ENCODE results near the gene RCL1. TPM values are rescaled to one million over a fixed set of nuclear protein-coding genes. Genes with fewer than 3 reads are reported as not detected.

The RCL1 gene
- polyA plus RNA-seq, 3 donors = 2.2 to 3.0 (median 3.0) TPM

- no peaks in the 10 kb centered on the region for H3K4me1 ChIP-seq (ENCODE audit: control insufficient read depth in 1 of 2, insufficient read depth in 2 of 2, low read length in 2 of 2)
- Mint-ChIP-seq H3K27ac (no peak overlapping the region), H3K27me3 (ENCODE audit: low read depth in 3 of 3) (no peaks in the 10 kb centered on the region), H3K4me3 (no peak overlapping the region), H3K36me3 (peaks cover 22 to 30% of the 10 kb centered on the region in 2 donors), H3K4me1 (peaks cover 5% of the 10 kb centered on the region), H3K9me3 (no peaks in the 10 kb centered on the region)
- H3K4me3 ChIP-seq (replicated peaks in 1 of 3; ENCODE audit: low read depth in 2 of 3, low read length in 3 of 3) = no peak overlapping the region
- H3K36me3 ChIP-seq (replicated peaks in 1 of 2; ENCODE audit: control insufficient read depth in 1 of 2, insufficient read depth in 2 of 2, low read length in 2 of 2) = peaks cover 0 to 6% of the 10 kb centered on the region in 2 donors
- no peak for DNase-seq
- no peak for TF ChIP-seq CTCF (IDR thresholded peaks at IDR 0.05)
- WGBS (ENCODE audit: insufficient coverage) = 98% methylated on average over 4 of the region's 5 CpGs
- no peak overlapping the region for H3K9ac ChIP-seq (ENCODE audit: insufficient read depth, low read length, poor library complexity, severe bottlenecking)
- H3K9me3 ChIP-seq (replicated peaks in 1 of 2; ENCODE audit: control insufficient read depth in 1 of 2, insufficient read depth in 1 of 2, low read length in 2 of 2) = no peaks in the 10 kb centered on the region
- H3K4me2 ChIP-seq (replicated peaks; ENCODE audit: extremely low read depth, low read length, poor library complexity, severe bottlenecking) = no peak overlapping the region
- H2AFZ ChIP-seq (ENCODE audit: insufficient read depth, low read depth, low read length, poor library complexity, severe bottlenecking) = no peak overlapping the region
- no peaks in the 10 kb centered on the region for H3K79me2 ChIP-seq (ENCODE audit: insufficient read depth, low read length)
- intact Hi-C loops (cut with micrococcal nuclease) = no loop called here
- H3K27me3 ChIP-seq (ENCODE audit: control insufficient read depth in 2 of 2, insufficient read depth in 2 of 2, low read length in 2 of 2) = no peaks in the 10 kb centered on the region
- H4K20me1 ChIP-seq (ENCODE audit: insufficient read depth, low read length) = no peaks in the 10 kb centered on the region
- no peak overlapping the region for H3K27ac ChIP-seq (ENCODE audit: low read depth in 1 of 2, low read length in 2 of 2)
Observed at GRCh38 chr9:4830699-4831098, 38.0 kb downstream of the RCL1 start.

GRCh38 chr9:4831119-4831518, 38.4 kb downstream of the RCL1 start:
- intact Hi-C loops (cut with micrococcal nuclease) = no loop called here
- no peak overlapping the region for H3K4me3 Mint-ChIP-seq
- TF ChIP-seq CTCF (IDR thresholded peaks at IDR 0.05) = no peak
- Histone ChIP-seq H3K4me3 (replicated peaks in 1 of 3; ENCODE audit: low read depth in 2 of 3, low read length in 3 of 3) (no peak overlapping the region), H3K4me1 (ENCODE audit: control insufficient read depth in 1 of 2, insufficient read depth in 2 of 2, low read length in 2 of 2) (no peaks in the 10 kb centered on the region), H4K20me1 (ENCODE audit: insufficient read depth, low read length) (no peaks in the 10 kb centered on the region), H3K79me2 (ENCODE audit: insufficient read depth, low read length) (no peaks in the 10 kb centered on the region), H3K9ac (ENCODE audit: insufficient read depth, low read length, poor library complexity, severe bottlenecking) (no peak overlapping the region), H3K9me3 (replicated peaks in 1 of 2; ENCODE audit: control insufficient read depth in 1 of 2, insufficient read depth in 1 of 2, low read length in 2 of 2) (no peaks in the 10 kb centered on the region), H3K4me2 (replicated peaks; ENCODE audit: extremely low read depth, low read length, poor library complexity, severe bottlenecking) (no peak overlapping the region), H2AFZ (ENCODE audit: insufficient read depth, low read depth, low read length, poor library complexity, severe bottlenecking) (no peak overlapping the region), H3K27ac (ENCODE audit: low read depth in 1 of 2, low read length in 2 of 2) (no peak overlapping the region), H3K27me3 (ENCODE audit: control insufficient read depth in 2 of 2, insufficient read depth in 2 of 2, low read length in 2 of 2) (no peaks in the 10 kb centered on the region), H3K36me3 (replicated peaks in 1 of 2; ENCODE audit: control insufficient read depth in 1 of 2, insufficient read depth in 2 of 2, low read length in 2 of 2) (peaks cover 0 to 6% of the 10 kb centered on the region in 2 donors)
- peaks cover 22 to 30% of the 10 kb centered on the region in 2 donors for H3K36me3 Mint-ChIP-seq
- peaks cover 5% of the 10 kb centered on the region for H3K4me1 Mint-ChIP-seq
- no peak for DNase-seq
- H3K27ac Mint-ChIP-seq = no peak overlapping the region
- H3K27me3 Mint-ChIP-seq (ENCODE audit: low read depth in 3 of 3) = no peaks in the 10 kb centered on the region
- 100% methylated on average over 2 of the region's 5 CpGs for WGBS (ENCODE audit: insufficient coverage)
- H3K9me3 Mint-ChIP-seq = no peaks in the 10 kb centered on the region
